GM19351 (cell line): ENCODE data around the gene F5.
A peak's percentile ranks its signal among the peaks of the same experiment; 100 is the strongest.

Experiments used
- ATAC-seq: cut with Tn5 transposase; IDR thresholded peaks from one replicate; pipeline ENCODE4 v1.9.1; 2021; ENCODE audit warnings: mild to moderate bottlenecking, moderate library complexity; ENCODE audit not compliant: unreplicated experiment

The F5 gene

DNA sequence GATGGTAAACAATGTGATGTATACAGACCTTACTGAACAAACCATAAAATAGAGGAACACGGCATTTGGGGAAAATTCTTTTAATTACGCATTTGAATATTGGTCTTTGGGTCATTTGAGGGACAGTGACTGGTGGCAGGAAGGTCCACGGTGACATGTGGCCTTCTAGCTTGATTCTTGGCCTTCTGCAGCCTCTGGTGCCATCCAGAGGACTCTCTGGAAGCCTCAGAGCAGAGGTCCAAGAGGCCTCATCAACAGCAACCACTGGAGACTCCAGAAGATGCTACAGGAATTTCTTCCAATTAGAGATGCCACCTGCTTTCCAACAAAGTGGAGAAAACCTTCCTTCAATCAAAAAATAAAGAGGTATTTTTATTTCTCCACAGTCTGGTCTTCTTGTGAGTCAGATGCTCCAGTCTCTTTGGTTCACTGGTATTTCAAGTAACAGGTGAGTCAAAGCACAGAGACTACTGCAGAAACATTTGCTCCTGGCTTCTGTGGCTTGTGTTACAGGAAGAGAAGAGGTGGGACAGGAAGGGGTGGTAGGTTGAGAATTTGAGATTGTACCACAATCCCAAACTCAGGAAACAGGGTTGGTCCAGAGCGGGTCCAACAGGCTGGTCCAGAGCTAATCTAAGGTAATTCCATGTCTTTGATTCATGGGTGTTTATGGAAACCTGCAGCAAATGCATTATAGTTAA, 2.7 kb upstream of the F5 start:
- ATAC-seq = no peak

DNA sequence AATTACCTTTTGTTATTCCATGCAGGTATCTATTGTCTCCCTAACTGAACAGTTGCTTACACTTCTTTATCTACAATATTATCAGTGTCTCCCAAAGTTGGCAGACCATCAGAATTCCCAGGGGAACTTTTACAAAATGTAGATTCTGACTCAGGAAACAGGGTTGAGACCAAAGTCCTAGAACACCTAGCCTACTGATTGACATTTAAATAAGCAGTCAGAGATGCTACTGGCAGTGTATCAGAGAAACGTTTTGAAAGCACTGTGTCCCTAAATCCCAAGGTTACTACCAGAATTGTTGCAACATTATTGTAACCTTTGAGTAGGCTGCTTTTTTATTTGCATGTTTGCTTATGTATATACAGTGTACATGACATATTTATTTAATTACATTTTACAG, 1.8 kb upstream of the F5 start:
- ATAC-seq = no peak

DNA sequence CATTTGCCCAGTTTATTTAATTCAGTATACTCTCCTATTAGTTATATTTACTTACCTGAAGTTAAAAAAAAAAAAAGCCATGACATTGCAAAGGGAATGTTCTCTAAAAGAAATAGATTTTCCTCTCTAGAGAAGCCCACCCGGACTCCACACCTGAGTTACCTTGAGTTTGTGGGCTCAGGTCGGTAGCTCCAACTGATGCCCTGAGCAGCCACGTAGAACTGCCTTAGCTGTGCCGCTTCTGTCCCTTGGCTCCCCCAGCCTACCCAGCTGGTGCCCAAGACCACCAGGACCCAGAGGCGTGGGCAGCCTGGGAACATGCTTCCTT, 250 bp downstream of the F5 start:
- ATAC-seq = peak; percentile 28

DNA sequence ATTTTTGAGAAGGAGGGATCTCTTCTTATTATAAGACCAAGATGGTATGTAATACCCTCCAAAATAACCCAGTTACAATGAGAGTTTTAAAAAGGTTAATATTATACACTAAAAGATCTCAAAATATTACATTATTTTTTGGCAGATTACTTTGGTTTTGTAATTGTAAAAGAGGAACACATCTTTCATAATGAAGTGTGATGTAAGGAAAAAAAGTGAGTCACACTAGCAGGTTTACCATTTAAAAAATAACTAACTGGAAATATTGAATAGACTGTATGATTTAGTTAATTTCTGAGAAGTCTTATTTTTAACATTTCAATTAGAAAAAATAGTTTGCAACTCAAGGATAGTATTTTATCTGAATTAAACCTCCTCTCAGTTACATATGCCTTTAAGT, 1.1 kb downstream of the F5 start:
- ATAC-seq = no peak

DNA sequence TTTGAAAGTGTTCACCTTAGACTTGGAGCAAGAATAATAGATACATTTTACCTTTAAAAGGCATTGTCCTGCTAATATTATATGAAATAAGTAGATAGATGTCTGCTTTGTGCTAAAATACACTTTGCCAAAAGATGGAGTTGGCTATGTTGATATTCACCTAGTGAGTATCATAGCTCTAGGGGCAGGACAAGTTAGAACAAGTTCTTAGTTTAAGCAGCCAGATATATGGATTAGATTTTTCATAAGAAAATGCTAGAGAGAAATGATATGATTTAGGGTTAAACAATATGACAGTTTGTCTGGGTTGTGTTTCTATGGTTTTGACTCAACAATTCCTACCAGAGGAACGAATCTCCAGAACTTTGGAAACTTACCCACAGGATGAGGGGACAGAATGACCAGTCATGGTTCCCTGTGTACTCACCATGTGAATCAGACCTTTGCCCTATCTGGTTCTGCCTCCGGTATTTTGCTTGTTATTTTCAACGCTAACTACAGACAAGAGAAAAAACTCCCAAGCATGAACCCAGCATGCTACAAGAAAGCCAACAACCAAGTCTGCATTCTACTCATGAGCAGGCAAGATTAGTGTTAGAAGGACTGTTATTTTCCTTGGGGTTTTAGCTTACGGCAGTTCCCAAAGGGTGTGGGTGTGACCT, 1.7 kb downstream of the F5 start:
- ATAC-seq = no peak

DNA sequence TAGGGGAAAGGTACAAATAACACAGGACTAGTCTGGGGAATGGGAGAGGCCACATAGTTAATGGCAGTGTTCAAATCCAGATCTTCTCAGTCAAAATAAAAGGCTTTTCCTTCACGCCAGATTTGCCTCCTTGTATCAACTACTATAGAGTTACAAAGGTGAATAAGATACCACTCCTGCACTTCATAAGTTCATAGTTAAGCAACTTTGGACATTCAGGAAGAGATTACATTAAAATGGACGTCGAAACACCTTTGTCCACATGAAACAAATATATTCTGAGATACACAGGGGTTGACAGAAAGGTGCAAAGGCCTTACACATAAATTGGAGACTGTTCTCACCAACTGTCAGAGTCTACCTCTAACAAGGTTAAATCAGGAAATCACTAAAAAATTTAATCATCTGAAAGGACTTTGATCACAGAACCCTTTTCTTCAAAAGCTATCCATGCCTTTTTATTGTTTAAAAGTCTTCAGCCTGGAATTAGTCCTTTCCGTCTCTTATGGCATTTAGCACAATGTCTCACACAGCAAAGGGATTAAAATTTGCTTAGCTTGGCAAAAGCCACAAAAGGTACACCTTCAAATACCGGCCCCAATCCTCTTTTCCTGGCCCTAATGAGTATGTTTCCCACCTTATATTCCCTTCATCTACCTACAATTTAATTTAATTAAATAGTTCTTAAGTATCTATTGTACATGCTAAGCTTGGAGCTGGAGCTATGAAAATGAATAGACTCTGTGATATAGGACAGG, 8.1 kb downstream of the F5 start:
- no peak for ATAC-seq

DNA sequence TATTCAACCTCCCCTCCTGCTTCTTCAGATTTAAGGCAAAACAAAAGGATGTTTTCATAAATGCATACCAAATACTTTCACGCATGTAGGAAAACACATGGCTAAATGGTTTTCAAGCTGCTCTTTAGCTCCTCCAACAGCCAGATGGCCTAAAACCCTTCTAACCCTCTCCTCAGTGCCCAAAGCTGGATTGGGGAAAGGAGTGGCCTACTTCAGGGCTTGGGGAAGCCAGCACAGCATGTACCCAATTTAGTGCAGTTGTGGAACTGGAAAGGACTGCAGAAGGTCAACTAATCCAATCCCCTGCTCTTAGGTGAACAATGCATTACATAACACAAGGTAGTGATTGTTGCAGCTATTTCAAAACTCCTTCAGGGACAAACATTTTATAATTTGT, 9.3 kb downstream of the F5 start:
- no peak for ATAC-seq

DNA sequence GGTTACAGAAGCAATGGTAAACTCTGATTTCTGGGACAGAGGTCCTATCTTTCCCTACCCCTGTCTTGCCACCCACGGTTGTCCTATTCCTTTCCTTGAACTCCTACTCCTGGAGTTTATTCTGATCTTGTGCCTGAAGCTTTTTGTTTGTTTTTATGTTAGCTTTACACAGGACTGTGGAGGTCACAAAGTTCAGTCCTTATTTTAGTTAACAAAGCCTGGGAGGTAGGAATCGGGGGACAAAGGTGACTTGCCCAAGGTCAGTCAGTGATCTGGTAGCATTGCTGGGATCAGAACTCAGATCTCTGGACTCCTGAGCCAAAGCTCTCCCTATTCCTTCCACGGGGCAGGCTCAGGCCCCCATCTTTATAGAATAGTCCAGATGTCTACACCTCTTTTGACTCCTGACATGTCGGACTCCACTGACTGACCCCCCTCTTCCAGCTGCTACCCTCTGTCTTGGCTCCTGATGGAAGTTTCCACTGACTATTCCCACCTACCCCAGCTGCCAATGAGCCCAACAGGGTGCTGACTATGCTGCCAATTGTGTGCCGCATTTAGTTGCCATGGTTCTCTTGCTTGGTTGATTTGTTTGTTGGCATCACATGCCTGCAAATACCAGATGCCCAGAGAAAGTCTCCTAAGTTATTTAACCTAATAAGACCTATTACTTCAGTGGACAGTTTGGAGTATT, 9.9 kb downstream of the F5 start:
- no peak for ATAC-seq

DNA sequence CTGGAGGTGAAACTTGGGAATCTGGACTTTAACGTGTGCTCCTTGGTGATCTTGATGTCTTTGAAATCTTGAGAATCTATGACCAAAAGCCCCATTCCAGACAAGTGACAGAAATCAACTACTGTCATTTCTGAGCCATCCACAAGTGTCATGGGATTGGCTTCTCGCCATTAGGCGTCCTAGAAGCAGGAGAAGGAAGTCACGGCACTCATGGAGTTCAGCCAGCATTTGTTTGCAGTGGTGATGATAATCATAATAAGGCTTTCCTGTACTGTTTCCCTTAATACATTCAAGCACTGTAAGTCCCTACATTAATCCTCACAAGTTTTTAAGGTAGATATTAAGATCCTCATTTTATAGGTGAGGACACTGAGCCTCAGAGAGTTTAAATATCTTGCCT, 11.9 kb downstream of the F5 start:
- no peak for ATAC-seq

DNA sequence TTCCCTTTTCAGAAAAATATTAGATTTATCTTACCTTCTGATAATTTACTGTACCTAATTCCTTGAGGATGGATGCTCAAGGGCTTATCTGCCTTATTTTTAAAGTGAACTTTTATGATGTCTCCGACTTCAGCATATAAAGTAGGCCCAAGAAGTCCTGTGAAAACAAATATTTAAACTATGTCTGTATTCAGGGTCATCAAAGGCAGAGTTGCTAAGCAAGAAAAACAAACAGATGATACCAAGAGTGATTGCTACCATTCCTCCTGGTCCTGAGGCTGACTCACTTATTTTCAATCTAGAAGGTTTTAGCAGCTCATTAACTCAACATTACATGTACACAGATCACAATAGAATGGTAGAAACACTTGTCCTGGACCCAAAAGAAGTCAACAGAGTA, 14.1 kb downstream of the F5 start:
- no peak for ATAC-seq

DNA sequence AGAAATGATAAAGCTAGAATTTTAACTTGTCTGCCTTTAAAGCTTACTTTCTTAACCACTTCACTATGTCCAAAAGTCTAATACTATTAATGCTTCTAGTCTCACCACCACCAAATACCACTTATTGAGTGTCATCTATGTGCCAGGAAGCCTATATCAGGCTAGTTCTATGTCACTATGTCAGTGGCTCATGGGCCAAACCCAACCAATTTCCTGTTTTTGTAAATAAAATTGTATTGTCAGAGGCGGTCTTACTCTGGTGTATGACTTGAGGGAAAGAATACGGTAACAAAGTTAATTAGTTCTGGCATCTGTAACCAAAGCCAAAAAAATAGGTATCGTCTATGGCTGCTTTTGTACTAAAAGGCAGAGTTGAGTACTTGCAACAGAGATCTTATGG, 14.8 kb downstream of the F5 start:
- no peak for ATAC-seq

DNA sequence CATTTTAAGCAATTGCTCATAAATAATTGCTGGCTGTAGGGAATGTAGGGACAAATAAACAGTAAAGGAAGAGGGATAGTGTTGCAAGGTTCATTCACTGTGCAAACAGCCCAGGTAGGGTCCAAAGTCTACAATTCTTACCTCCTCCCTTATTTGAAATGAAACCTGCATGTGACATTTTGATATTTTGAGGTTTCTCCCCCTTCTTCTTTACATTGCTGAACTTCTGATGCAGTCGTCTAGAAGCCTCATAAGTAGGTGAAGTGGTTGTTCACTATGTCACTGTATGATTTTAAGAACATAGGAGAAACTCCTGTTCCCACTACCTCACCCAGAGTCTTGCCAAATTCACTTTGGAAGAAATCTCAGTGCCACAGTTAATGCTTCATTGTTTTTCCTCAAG, 16.1 kb downstream of the F5 start:
- no peak for ATAC-seq

DNA sequence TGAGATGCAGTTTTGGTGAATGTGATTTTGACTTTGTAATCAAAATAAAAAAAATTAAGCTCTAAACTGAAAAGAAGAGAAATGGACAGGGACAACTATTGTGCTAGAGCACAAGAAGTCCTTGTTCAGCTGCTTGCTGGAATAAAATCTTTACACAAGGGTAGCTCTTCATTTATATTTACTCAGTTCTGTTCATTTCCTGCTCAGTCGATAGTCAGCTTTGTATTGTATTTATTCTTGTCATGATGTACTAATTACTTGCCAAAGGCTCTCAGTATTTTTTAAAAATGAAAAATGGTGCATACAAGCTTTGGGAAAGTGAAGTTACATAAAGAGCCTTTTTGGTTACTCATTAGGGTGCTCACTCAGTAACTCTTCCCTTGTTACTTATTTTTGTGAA, 17.8 kb downstream of the F5 start:
- no peak for ATAC-seq

DNA sequence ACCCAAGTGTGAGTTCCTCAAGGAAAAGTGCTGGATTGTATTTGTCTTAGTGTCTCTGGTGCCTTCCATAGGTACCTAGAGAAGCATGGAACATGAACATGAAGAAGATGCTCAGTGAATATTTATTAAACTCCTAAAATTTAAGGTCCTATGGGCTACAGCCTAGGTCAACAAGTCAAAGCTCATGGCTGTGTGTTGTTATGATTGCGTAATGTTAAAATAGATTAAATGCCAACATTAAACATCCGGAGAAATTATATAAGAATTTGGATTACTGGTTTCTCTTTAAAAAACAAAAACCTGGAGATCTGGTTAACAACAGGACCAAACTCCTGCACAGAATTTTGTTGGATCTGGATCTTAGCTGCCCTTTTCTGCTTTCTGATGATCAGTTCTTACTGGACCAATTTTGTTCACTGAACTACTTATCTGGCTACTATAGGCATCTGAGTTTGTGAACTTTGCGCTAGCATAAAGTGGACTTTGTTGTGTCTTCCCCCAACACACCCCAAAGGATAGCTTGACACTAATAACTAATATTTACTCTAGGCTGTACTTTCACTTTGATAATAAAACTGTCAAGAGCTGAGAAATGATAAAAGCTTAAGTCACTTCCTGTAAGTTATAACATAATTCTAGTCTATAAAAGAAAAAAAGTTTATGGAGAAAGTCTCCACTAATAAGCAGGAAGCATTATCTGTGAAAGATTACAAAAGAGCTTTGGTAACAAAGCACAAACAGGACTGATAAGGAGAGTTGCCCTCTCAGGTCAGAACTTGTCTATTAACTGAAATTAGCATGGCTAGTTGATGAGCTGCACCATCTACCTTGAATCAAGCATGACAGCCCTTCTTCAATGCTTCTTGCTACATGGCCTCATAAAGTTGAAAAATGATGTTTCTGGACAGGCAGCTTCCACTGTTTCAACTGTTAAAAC, 20.7 kb downstream of the F5 start:
- ATAC-seq = no peak

DNA sequence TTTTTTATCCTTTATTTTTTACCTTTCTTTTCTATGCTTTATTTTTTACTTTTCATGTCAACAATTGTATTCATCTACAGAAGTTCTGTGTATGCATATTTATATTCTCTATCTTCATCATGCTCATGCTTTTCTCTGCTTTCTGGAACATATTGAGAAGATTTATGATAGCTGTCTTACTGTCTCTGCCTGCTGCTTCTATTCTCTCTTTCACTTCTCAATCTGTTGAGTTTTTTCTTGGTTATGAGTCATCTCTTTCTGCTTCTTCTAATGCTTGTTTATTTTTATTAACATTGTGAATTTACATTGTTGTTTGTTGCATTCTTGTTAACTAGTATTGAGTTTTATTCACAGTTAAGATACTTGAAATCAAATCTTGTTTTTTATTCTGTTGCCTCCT, 22.6 kb downstream of the F5 start:
- ATAC-seq = no peak

DNA sequence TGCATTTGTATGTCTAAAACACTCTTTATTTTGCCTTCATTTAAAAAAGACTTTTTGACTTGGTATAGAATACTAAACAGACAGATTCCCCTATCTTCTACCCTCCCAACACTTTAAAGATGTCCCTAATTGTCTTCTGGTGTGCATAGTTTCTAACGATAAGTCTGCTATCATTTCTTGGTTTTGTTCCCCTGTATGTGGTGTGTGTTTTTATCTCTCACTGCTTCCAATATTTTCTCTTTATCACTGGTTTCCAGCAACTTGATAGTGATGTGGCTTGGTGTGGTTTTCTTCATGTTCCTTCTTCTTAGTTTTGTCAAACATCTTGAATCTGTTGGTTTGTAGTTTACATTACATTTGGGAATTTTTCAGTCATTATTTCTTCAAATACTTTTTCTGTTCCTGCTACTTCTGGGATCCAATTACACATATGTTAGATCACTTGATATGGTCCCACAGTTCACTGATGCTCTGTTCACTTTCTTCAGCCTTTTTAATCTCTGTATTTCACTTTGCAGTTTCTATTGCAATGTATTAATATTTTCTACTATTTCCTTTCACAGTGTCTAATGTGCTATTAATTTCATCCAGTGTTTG, 23.2 kb downstream of the F5 start:
- no peak for ATAC-seq

DNA sequence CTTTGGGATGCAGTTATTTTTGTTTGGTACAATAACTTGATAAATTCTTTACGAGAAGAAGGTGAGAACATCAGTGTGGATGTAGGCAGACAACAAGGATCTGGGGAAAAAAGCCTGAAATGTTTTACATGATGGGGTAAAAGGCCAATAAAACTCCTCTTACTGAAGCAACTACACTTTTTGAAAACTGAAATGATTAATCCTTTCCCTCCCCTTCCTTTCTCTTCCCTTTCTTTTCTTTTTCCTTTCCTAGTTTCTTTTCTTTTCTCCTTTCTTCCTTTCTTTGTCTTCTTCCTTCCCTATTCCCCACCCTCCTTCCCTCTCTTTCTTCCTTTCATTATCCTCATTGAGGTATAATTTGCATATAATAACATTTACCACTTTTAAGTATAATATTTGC, 24.6 kb downstream of the F5 start:
- ATAC-seq = no peak

DNA sequence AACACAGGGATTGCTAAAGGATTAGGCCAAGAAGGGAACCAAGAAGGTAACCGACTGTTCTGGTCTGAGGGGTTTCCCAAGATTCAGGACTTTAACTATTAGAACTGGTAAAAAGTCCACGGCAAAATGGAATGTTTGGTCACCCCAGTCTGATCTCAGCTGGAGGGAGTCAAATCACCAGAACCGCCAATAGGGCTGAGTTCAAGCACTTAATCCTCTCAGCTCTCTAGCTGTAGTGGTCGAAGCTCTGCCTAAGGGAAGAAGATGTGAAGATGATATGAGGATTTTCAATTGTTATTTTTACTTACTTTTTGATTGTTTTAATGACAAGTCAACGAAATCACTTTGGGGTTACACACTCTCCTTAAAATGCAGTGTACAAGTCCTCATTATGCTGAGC, 29.1 kb downstream of the F5 start:
- ATAC-seq = no peak

DNA sequence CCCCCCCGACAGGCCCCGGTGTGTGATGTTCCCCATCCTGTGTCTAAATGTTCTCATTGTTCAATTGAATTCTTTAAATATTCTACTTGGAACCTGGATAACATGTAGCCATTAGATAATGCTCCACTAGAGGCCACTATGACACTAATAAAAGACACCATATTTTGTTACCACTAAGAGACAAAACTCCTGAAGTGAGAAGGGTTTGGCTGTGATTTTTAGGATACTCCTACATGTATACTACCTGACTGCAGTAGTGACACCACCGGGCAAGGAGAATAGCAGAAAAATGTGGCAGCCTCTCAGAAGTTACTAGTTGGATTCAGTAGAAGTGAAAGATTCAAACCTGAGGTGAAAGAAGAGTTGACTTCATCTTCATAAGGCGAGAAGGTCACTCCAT, 36.0 kb downstream of the F5 start:
- peak; percentile 65 for ATAC-seq

DNA sequence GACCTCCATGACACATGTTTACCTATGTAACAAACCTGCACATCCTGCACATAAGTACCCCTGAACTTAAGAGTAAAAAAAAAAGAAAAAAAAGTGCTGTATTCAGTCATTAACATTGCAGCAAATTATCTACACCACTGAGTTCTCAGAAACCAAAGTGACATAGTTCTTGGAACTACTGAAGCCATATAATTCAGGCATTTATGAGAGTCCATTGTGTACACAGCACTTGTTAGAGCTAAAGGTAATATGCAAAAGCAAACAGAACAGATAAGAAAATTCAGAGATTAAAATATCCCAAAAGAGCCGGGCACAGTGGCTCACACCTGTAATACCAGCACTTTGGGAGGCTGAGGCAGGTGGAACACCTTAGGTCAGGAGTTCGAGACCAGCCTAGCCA, 38.0 kb downstream of the F5 start:
- ATAC-seq = no peak
